Ovary (tissue), 3 donors: ENCODE measurements around the gene TRDMT1.

Source experiments
- EP300 ChIP-seq: sonication (generic); formaldehyde crosslinking; IDR thresholded peaks from one replicate; pipeline ENCODE4 v1.6.1; 2017; ENCODE audit warnings: antibody characterized with exemption
- POLR2A ChIP-seq: fragments of 450-650 bp; IDR thresholded peaks from one replicate; pipeline ENCODE4 v1.6.1; 2017; ENCODE audit warnings: antibody characterized with exemption, mild to moderate bottlenecking, moderate library complexity
- TF ChIP-seq, protein P1 (sequence below), 3 donors: fragments of 450-650 bp in 2 of 3; fragments of 200-600 bp in 1 of 3; IDR thresholded peaks; one replicate each; pipeline versions ENCODE4 v1.5.1 to v1.8.0; 2016 to 2022; ENCODE audit warnings: antibody characterized with exemption in 3 of 3, mild to moderate bottlenecking in 1 of 3
- donor health status: DM: no; HTN: no; CAD: no.

DNA sequence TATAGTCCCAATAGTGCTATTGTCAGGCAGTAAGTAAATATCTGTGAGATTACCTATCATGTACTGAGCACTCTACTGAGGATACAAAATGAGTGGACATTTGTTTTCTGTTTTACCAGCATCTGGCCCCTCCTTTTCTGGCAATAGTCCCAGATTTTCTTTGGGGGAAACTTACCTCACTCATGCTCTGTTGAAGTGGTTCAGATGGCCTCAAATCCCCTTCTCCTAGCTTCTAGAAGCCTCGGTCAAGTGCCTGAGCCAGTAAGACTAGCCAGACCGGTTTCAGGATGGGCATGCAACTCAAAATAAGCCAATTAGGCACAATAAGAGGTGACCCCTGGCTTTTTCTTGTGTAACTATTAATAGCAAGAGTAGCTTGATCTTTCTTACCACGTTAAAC is 19.7 kb downstream of the TRDMT1 start:
- no peak for TF ChIP-seq EP300
- TF ChIP-seq, protein P1, sequence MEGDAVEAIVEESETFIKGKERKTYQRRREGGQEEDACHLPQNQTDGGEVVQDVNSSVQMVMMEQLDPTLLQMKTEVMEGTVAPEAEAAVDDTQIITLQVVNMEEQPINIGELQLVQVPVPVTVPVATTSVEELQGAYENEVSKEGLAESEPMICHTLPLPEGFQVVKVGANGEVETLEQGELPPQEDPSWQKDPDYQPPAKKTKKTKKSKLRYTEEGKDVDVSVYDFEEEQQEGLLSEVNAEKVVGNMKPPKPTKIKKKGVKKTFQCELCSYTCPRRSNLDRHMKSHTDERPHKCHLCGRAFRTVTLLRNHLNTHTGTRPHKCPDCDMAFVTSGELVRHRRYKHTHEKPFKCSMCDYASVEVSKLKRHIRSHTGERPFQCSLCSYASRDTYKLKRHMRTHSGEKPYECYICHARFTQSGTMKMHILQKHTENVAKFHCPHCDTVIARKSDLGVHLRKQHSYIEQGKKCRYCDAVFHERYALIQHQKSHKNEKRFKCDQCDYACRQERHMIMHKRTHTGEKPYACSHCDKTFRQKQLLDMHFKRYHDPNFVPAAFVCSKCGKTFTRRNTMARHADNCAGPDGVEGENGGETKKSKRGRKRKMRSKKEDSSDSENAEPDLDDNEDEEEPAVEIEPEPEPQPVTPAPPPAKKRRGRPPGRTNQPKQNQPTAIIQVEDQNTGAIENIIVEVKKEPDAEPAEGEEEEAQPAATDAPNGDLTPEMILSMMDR (IDR thresholded peaks at IDR 0.05) = no peak
- no peak for TF ChIP-seq POLR2A
